ENCODE data around the gene RB1. TPM values are rescaled to one million over a fixed set of nuclear protein-coding genes. Genes with fewer than 3 reads are reported as not detected.

Gene RB1
- 25.8 and 26.5 TPM in 2 replicates for total RNA-seq

DNA sequence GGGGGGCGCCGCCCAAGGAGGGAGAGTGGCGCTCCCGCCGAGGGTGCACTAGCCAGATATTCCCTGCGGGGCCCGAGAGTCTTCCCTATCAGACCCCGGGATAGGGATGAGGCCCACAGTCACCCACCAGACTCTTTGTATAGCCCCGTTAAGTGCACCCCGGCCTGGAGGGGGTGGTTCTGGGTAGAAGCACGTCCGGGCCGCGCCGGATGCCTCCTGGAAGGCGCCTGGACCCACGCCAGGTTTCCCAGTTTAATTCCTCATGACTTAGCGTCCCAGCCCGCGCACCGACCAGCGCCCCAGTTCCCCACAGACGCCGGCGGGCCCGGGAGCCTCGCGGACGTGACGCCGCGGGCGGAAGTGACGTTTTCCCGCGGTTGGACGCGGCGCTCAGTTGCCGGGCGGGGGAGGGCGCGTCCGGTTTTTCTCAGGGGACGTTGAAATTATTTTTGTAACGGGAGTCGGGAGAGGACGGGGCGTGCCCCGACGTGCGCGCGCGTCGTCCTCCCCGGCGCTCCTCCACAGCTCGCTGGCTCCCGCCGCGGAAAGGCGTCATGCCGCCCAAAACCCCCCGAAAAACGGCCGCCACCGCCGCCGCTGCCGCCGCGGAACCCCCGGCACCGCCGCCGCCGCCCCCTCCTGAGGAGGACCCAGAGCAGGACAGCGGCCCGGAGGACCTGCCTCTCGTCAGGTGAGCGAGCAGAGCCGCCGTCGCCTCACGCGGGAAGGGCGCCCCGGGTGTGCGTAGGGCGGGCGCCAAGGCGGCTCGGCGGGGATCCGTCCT is at the start of gene RB1:
Gene RB1, plus strand, starts transcription at position 393 of the 784 bp plus-strand sequence. Its CDS starts 162 bp downstream, at position 555.

DNA sequence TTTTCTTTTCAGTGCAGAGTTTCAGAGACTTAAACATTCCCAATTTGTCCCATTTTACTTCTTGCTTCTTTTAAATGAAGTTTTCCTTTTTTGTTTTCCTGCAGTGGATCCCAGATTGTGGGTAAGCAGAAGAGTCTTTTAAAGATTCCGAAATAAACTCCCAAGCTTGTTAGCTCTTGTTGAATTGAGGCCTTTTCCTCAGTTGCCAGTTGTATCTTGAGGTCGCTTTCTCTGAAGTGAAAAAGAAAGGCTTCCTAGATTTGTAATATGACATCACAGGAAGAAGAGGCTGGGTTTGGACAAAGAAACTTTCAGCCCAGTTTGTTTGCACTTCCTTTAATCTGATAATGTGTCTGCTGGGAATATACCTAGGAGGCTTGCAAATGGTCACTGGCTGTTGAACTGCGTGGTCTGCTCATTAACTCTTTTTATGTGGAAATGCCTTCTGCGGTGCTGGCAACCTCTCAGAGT is 109.4 kb downstream of the RB1 start, which contains the start of gene LPAR6:
Gene LPAR6, minus strand, starts transcription at position 233 of the 471 bp plus-strand sequence. CDS start 690 bp downstream, outside the sequence.

Other genes starting within 250 kb of the RB1 start
- gene MED4, start 208.6 kb upstream of the RB1 start, total RNA-seq, result 21.9 and 25.4 TPM in 2 replicates
- 115 and 140 TPM in 2 replicates for gene ITM2B, start 70.5 kb upstream of the RB1 start, total RNA-seq
- 4.8 and 11.1 TPM in 2 replicates for gene LPAR6, start 109.4 kb downstream of the RB1 start, total RNA-seq
- gene RCBTB2, start 229.3 kb downstream of the RB1 start, total RNA-seq, result 3.1 and 4.9 TPM in 2 replicates